Activated CD4-positive, alpha-beta memory T cell treated with anti-CD3 and anti-CD28 coated beads for 36 hours (primary cell): Measurements from ENCODE around the gene SAMD4B. TPM values are rescaled to one million over a fixed set of nuclear protein-coding genes. Genes with fewer than 3 reads are reported as not detected.
"Not testable (repeated sequence)": the region's sequence is repeated elsewhere in the genome, so short reads cannot be mapped to it uniquely, and the experiment has no call there.

ENCODE experiments used
- CTCF ChIA-PET: fragments of 350-600 bp; sonication (Branson Sonifier 250); formaldehyde crosslinking; loops from one replicate; lab custom pipeline; 2021; ENCODE audit warnings: antibody characterized with exemption, inconsistent platforms; lab: Charles Lee
- POLR2A ChIA-PET: fragments of 350-600 bp; sonication (Branson Sonifier 250); formaldehyde crosslinking; loops from one replicate; lab custom pipeline; 2021; ENCODE audit warnings: antibody characterized with exemption; lab: Charles Lee
- DNase-seq: peaks from one replicate; pipeline ENCODE4 v3.0.0-alpha.2; 2020
- H3K27ac Mint-ChIP-seq: one replicate; pipeline ENCODE4 v1.8.0; 2021; ENCODE audit warnings: mixed read lengths
- H3K27me3 Mint-ChIP-seq: one replicate; pipeline ENCODE4 v1.8.0; 2021; ENCODE audit warnings: mixed read lengths
- H3K36me3 Mint-ChIP-seq: one replicate; pipeline ENCODE4 v1.8.0; 2021; ENCODE audit warnings: mixed read lengths
- H3K4me1 Mint-ChIP-seq: one replicate; pipeline ENCODE4 v1.8.0; 2021; ENCODE audit warnings: low read depth, mixed read lengths
- H3K4me3 Mint-ChIP-seq: one replicate; pipeline ENCODE4 v1.8.0; 2021; ENCODE audit warnings: mild to moderate bottlenecking, mixed read lengths
- H3K9me3 Mint-ChIP-seq: one replicate; pipeline ENCODE4 v1.8.0; 2021; ENCODE audit warnings: mixed read lengths
- intact Hi-C: fragments of 100-400 bp; cut with micrococcal nuclease; formaldehyde crosslinking; loops from one replicate; pipeline ENCODE4 v1.15.1; 2023
- total RNA-seq, 2 experiments: library from RNA; stranded (reverse); gene quantifications; one replicate each; pipeline ENCODE4 v1.2.3, GENCODE V29; 2021

Gene SAMD4B
- total RNA-seq, 2 experiments from 2014 or later, result 49.4 to 51.3 TPM

GRCh38 chr19:39377373-39378362, 35.4 kb downstream of the SAMD4B start:
- ChIA-PET CTCF (interaction anchor here (0.6 kb wide), 1 partner anchor 315 kb away, joined by 3 read pairs; no protein-coding TSS in a partner anchor), POLR2A (interaction anchor here (0.6 to 0.9 kb wide), 2 partner anchors 11 to 13 kb away, joined by 3 to 4 read pairs; partner anchors contain the start of genes MED29 and PAF1)
- Mint-ChIP-seq H3K4me1 (no peaks in the 10 kb centered on the region), H3K4me3 (no peak overlapping the region), H3K9me3 (no peaks in the 10 kb centered on the region), H3K27me3 (no peaks in the 10 kb centered on the region), H3K27ac (no peak overlapping the region), H3K36me3 (peaks cover 40% of the 10 kb centered on the region)
- intact Hi-C loops, result no loop called here
- no peak for DNase-seq

DNA sequence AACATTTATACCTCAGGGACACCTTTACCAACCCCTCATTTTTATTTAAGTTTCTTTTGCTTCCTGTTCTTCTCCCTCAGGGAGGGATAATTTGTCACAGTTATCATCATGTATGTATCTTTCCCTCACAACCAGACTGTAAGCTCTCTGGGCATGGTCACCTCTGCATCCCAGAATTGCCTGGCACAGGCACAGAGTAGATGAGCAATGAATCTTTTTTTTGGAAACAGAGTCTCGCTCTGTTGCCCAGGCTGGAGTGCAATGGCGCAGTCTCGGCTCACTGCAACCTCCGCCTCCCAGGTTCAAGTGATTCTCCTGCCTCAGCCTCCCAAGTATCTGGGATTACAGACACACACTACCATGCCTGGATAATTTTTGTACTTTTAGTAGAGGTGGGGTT, 37.1 kb downstream of the SAMD4B start:
- POLR2A ChIA-PET, CTCF ChIA-PET, H3K9me3 Mint-ChIP-seq, H3K27me3 Mint-ChIP-seq, intact Hi-C loops, H3K27ac Mint-ChIP-seq, H3K4me1 Mint-ChIP-seq, DNase-seq, H3K4me3 Mint-ChIP-seq: not testable (repeated sequence)
- H3K36me3 Mint-ChIP-seq, result peaks cover 39% of the 10 kb centered on the region

- Mint-ChIP-seq H3K36me3 (peaks cover 39% of the 10 kb centered on the region), H3K4me3 (no peak overlapping the region), H3K9me3 (no peaks in the 10 kb centered on the region), H3K4me1 (no peaks in the 10 kb centered on the region), H3K27ac (no peak overlapping the region), H3K27me3 (no peaks in the 10 kb centered on the region)
- intact Hi-C loops, result no loop called here
- ChIA-PET CTCF (no interaction called here), POLR2A (no interaction called here)
- DNase-seq, result no peak
Observed at GRCh38 chr19:39379865-39380396, 37.7 kb downstream of the SAMD4B start.

DNA sequence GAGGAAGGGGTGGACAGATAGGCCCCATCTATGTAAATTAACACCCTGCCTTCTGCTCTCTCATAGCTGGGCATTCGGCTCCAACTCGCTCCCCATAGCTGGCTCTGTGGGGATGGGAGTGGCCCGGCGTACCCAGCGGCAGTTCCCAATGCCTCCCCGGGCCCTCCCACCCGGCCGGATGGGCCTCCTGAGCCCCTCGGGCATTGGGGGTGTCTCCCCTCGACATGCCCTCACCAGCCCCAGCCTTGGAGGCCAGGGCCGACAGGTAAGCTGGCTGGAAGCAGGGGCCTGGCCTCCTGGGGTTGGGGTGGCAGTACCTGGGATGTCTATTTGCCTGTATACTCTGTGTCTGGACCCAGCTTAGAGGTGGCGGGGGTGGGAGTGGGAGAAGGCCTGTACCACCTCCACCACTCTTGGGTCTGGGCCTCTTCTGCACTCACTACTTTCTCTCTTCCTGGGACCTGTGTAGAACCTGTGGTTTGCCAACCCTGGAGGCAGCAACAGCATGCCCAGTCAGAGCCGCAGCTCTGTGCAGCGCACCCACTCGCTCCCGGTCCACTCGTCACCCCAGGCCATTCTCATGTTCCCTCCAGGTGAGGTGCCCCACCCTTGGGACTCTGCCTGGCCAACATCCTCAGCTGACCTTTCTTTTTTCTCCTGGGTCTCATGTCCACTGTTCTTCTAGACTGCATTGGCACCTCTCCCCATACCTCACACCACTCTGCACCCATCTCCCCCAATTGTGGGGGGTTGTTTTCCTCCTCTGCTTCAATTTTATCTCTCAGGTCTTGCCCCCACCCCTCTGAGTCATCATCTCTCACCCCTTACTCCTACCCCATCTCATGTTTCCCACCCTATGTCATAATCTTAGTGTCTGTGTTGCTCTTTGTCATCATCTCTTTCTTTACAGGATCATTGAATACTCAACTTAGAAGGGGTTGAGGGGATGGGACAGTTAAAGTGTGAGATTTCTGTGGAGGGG, 38.6 kb downstream of the SAMD4B start:
- Mint-ChIP-seq H3K4me1 (no peaks in the 10 kb centered on the region), H3K27ac (no peak overlapping the region), H3K36me3 (peaks cover 41% of the 10 kb centered on the region), H3K27me3 (no peaks in the 10 kb centered on the region), H3K9me3 (no peaks in the 10 kb centered on the region), H3K4me3 (no peak overlapping the region)
- ChIA-PET CTCF (no interaction called here), POLR2A (no interaction called here)
- DNase-seq, result no peak
- intact Hi-C loops, result no loop called here

GRCh38 chr19:39381910-39382611, 39.8 kb downstream of the SAMD4B start:
- Mint-ChIP-seq H3K27me3 (no peaks in the 10 kb centered on the region), H3K9me3 (no peaks in the 10 kb centered on the region), H3K27ac (peak overlapping the region; percentile 61), H3K36me3 (peaks cover 42% of the 10 kb centered on the region), H3K4me1 (no peaks in the 10 kb centered on the region), H3K4me3 (no peak overlapping the region)
- DNase-seq, result no peak
- POLR2A ChIA-PET, result interaction anchor here (0.7 kb wide), 1 partner anchor 299 kb away, joined by 3 read pairs; no protein-coding TSS in a partner anchor
- CTCF ChIA-PET, result no interaction called here
- intact Hi-C loops, result no loop called here

DNA sequence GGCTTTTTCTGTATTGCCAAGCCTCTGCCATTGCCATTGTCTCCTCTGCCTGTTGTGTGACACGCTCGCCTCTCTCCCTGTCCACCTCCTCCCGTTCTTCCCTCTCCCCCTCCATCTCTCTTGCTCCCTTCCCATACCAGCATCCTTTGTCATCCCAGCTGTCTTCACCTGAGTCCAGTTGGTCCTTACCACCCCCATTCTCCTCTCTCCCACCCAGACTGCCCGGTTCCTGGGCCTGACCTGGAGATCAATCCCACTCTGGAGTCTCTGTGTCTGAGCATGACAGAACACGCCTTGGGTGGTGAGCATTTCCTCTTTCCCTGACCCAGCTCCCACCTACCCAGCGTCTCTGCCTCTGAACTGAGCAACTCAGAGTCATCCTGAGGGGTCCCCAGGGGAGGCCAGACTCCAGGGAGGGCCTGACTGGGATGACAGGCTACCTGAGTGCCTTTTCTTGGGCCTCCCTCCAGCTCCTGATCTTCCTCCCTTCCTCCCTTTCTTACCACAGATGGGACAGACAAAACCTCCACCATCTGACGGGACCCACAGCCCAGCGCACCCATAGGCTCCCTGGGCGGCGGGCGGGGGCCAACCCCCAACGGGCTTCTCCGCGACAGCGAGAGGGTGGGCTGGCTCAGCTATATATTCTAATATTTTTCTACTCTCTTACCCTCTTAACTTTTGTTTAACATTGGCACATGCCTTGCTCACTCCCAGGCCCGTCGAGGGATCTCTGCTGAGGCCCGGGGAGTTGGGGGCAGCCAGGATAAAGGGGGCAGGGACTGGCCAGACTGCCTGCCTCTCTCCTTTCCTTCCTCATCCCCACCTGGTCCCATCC, 41.0 kb downstream of the SAMD4B start:
- ChIA-PET POLR2A (interaction anchor here (0.7 kb wide), 2 partner anchors 13 to 300 kb away, joined by 3 read pairs; no protein-coding TSS in a partner anchor), CTCF (no interaction called here)
- Mint-ChIP-seq H3K27me3 (no peaks in the 10 kb centered on the region), H3K9me3 (no peaks in the 10 kb centered on the region), H3K36me3 (peaks cover 42% of the 10 kb centered on the region), H3K4me3 (no peak overlapping the region), H3K4me1 (no peaks in the 10 kb centered on the region), H3K27ac (no peak overlapping the region)
- intact Hi-C loops, result no loop called here
- DNase-seq, result no peak

DNA sequence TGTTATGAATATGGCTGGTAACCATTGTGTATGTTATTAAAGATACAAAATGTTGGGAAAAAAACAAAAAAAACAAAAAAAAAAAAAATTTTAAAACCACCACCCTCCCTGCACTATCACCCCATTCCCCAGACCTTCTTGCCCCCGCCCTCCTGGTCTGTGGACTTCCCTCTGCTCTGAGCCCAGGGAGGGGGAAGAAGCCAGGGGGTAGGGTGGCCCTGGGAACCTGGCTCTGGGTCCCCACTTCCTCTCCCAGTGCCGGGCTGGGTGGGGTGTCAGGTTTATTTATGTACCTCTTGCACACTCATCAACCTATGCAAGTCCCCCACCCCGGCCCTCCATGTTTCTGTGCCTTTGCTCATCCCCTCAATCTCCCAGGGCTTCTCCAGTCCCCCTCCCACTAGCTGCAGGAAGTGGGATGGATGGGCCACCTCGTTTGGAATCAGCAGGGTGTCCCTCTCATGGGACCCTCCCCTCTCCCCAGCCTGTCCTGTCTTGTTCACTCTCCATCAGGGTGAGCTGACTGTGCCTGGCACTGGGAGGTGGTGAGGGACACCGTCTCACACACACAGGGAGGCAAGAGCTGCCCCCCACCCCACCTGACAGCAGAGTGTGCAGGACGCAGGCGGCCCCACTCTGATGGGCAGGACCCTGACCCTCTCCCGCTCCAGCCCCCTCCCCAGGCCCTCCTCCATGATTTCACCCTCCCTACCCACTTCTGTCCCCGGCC, 42.8 kb downstream of the SAMD4B start:
- peaks cover 38% of the 10 kb centered on the region for H3K36me3 Mint-ChIP-seq
- H3K4me3 Mint-ChIP-seq, result no peak overlapping the region
- intact Hi-C loops, result no loop called here
- no peaks in the 10 kb centered on the region for H3K27me3 Mint-ChIP-seq
- ChIA-PET POLR2A (no interaction called here), CTCF (no interaction called here)
- H3K9me3 Mint-ChIP-seq, result no peaks in the 10 kb centered on the region
- H3K4me1 Mint-ChIP-seq, result peaks cover 9% of the 10 kb centered on the region
- no peak for DNase-seq
- peak overlapping the region; percentile 34 for H3K27ac Mint-ChIP-seq

- H3K9me3 Mint-ChIP-seq, result no peaks in the 10 kb centered on the region
- H3K4me3 Mint-ChIP-seq, result no peak overlapping the region
- H3K27me3 Mint-ChIP-seq, result no peaks in the 10 kb centered on the region
- H3K27ac Mint-ChIP-seq, result peak overlapping the region; percentile 13
- H3K36me3 Mint-ChIP-seq, result peaks cover 33% of the 10 kb centered on the region
- CTCF ChIA-PET, result no interaction called here
- intact Hi-C loops, result no loop called here
- peaks cover 14% of the 10 kb centered on the region for H3K4me1 Mint-ChIP-seq
- POLR2A ChIA-PET, result no interaction called here
- no peak for DNase-seq
Observed at GRCh38 chr19:39385629-39386411, 43.6 kb downstream of the SAMD4B start.

- H3K27ac Mint-ChIP-seq, result no peak overlapping the region
- no peaks in the 10 kb centered on the region for H3K27me3 Mint-ChIP-seq
- ChIA-PET CTCF (no interaction called here), POLR2A (no interaction called here)
- intact Hi-C loops, result no loop called here
- H3K36me3 Mint-ChIP-seq, result peaks cover 31% of the 10 kb centered on the region
- H3K9me3 Mint-ChIP-seq, result no peaks in the 10 kb centered on the region
- H3K4me3 Mint-ChIP-seq, result no peak overlapping the region
- DNase-seq, result no peak
- H3K4me1 Mint-ChIP-seq, result peaks cover 22% of the 10 kb centered on the region
Observed at GRCh38 chr19:39386557-39386956, 44.3 kb downstream of the SAMD4B start.

- ChIA-PET POLR2A (no interaction called here), CTCF (interaction anchor here (1.0 kb wide), 1 partner anchor 42 kb away, joined by 3 read pairs; no protein-coding TSS in a partner anchor)
- H3K4me1 Mint-ChIP-seq, result peaks cover 33% of the 10 kb centered on the region
- H3K27ac Mint-ChIP-seq, result no peak overlapping the region
- intact Hi-C loops, result no loop called here
- H3K9me3 Mint-ChIP-seq, result no peaks in the 10 kb centered on the region
- no peak for DNase-seq
- H3K4me3 Mint-ChIP-seq, result peak overlapping the region; percentile 12
- peaks cover 29% of the 10 kb centered on the region for H3K36me3 Mint-ChIP-seq
- H3K27me3 Mint-ChIP-seq, result no peaks in the 10 kb centered on the region
Observed at GRCh38 chr19:39388657-39389056, 46.4 kb downstream of the SAMD4B start.
